ENCODE results near the gene ETF1.
A peak's percentile ranks its signal among the peaks of the same experiment; 100 is the strongest.

The ETF1 gene

GRCh38 chr5:138542180-138542955, 668 bp downstream of the ETF1 start:
- Histone ChIP-seq H3K4me3 (peak overlapping the region; percentile 97 to 100 (median 98)), H3K4me1 (peaks cover 49 to 66% (median 56%) of the 10 kb centered on the region in 10 experiments), H3K4me2 (peak overlapping the region; percentile 76 to 97 (median 88)), H3K9ac (peak overlapping the region; percentile 96 to 100 (median 99)), H3K9me3 (replicated peaks in 1 of 11) (no peaks in the 10 kb centered on the region), H3K27me3 (no peaks in the 10 kb centered on the region), H3K36me3 (peaks cover 13 to 45% (median 39%) of the 10 kb centered on the region in 11 experiments; a peak in 21 of 22 replicates), H4K20me1 (peaks cover 33 to 73% (median 61%) of the 10 kb centered on the region in 11 experiments; a peak in 21 of 22 replicates), H3K27ac (peak overlapping the region; percentile 95 to 100 (median 99))
- TF ChIP-seq Cebpa-rat (IDR thresholded peaks at IDR 0.05) = no peak

- no peaks in the 10 kb centered on the region for H3K27me3 ChIP-seq
- H3K4me3 ChIP-seq = peak overlapping the region; percentile 97 to 100 (median 98)
- H3K36me3 ChIP-seq = peaks cover 16 to 52% (median 46%) of the 10 kb centered on the region in 11 experiments; a peak in 21 of 22 replicates
- H3K9ac ChIP-seq = peak overlapping the region; percentile 96 to 100 (median 99)
- peak overlapping the region; percentile 95 to 100 (median 99) for H3K27ac ChIP-seq
- peak overlapping the region; percentile 76 to 97 (median 88) for H3K4me2 ChIP-seq
- no peaks in the 10 kb centered on the region for H3K9me3 ChIP-seq (replicated peaks in 1 of 11)
- H4K20me1 ChIP-seq = peaks cover 40 to 73% (median 64%) of the 10 kb centered on the region in 11 experiments
- no peak for TF ChIP-seq Cebpa-rat (IDR thresholded peaks at IDR 0.05)
- H3K4me1 ChIP-seq = peaks cover 48 to 66% (median 51%) of the 10 kb centered on the region in 10 experiments
Observed at GRCh38 chr5:138541511-138542179, 1.4 kb downstream of the ETF1 start.

GRCh38 chr5:138539791-138540190, 3.2 kb downstream of the ETF1 start:
- peak overlapping the region; percentile 76 to 97 (median 88); a peak in 20 of 22 replicates for H3K4me2 ChIP-seq
- peak overlapping the region in 2 of 10 experiments; percentile 98 to 99; a peak in 1 of 20 replicates for H3K4me3 ChIP-seq
- H3K27me3 ChIP-seq = no peaks in the 10 kb centered on the region
- TF ChIP-seq Cebpa-rat (IDR thresholded peaks at IDR 0.05) = no peak
- H3K9me3 ChIP-seq (replicated peaks in 1 of 11) = no peaks in the 10 kb centered on the region
- H3K4me1 ChIP-seq = peaks cover 29 to 50% (median 34%) of the 10 kb centered on the region in 10 experiments
- H3K9ac ChIP-seq = peak overlapping the region in 1 of 11 experiments; percentile 96; a peak in 1 of 22 replicates
- peaks cover 26 to 70% (median 62%) of the 10 kb centered on the region in 11 experiments for H3K36me3 ChIP-seq
- peaks cover 59 to 85% (median 78%) of the 10 kb centered on the region in 11 experiments for H4K20me1 ChIP-seq
- no peak overlapping the region for H3K27ac ChIP-seq

GRCh38 chr5:138538943-138539627, 4.0 kb downstream of the ETF1 start:
- H3K4me2 ChIP-seq = peak overlapping the region in 9 of 11 experiments; percentile 8 to 97 (median 88); a peak in 13 of 22 replicates
- H3K36me3 ChIP-seq = peaks cover 33 to 77% (median 69%) of the 10 kb centered on the region in 11 experiments
- no peaks in the 10 kb centered on the region for H3K27me3 ChIP-seq
- peak overlapping the region in 2 of 11 experiments; percentile 7 to 13; a peak in 1 of 22 replicates for H3K27ac ChIP-seq
- no peak overlapping the region for H3K4me3 ChIP-seq
- H3K9me3 ChIP-seq (replicated peaks in 1 of 11) = no peaks in the 10 kb centered on the region
- no peak for TF ChIP-seq Cebpa-rat (IDR thresholded peaks at IDR 0.05)
- no peak overlapping the region for H3K9ac ChIP-seq
- H4K20me1 ChIP-seq = peaks cover 66 to 87% (median 85%) of the 10 kb centered on the region in 11 experiments
- H3K4me1 ChIP-seq = peaks cover 22 to 45% (median 28%) of the 10 kb centered on the region in 10 experiments

- no peak for TF ChIP-seq Cebpa-rat (IDR thresholded peaks at IDR 0.05)
- Histone ChIP-seq H3K27ac (no peak overlapping the region), H4K20me1 (peaks cover 89 to 100% (median 100%) of the 10 kb centered on the region in 11 experiments), H3K9ac (0 out of 22 replicates have a peak overlapping the region, but pooled peaks of 1 of the 11 experiments have one; percentile 16), H3K4me1 (peaks cover 22 to 55% (median 28%) of the 10 kb centered on the region in 10 experiments), H3K9me3 (replicated peaks in 1 of 11) (no peaks in the 10 kb centered on the region), H3K36me3 (peaks cover 51 to 98% (median 92%) of the 10 kb centered on the region in 11 experiments), H3K4me2 (no peak overlapping the region; a peak in 1 of 22 replicates), H3K27me3 (no peaks in the 10 kb centered on the region), H3K4me3 (no peak overlapping the region)
Observed at GRCh38 chr5:138536665-138537315, 6.2 kb downstream of the ETF1 start.

- Histone ChIP-seq H3K4me3 (no peak overlapping the region), H3K9me3 (replicated peaks in 1 of 11) (no peaks in the 10 kb centered on the region), H3K4me1 (peaks cover 17 to 55% (median 22%) of the 10 kb centered on the region in 10 experiments), H3K36me3 (peaks cover 54 to 98% (median 93%) of the 10 kb centered on the region in 11 experiments), H3K4me2 (no peak overlapping the region; a peak in 1 of 22 replicates), H3K27ac (no peak overlapping the region), H3K9ac (peak overlapping the region in 2 of 11 experiments; percentile 16 to 37; a peak in 1 of 22 replicates), H3K27me3 (no peaks in the 10 kb centered on the region), H4K20me1 (peaks cover 94 to 100% (median 100%) of the 10 kb centered on the region in 11 experiments)
- no peak for TF ChIP-seq Cebpa-rat (IDR thresholded peaks at IDR 0.05)
Observed at GRCh38 chr5:138536215-138536614, 6.8 kb downstream of the ETF1 start.

GRCh38 chr5:138533973-138534941, 8.8 kb downstream of the ETF1 start:
- no peaks in the 10 kb centered on the region for H3K27me3 ChIP-seq
- no peak overlapping the region for H3K9ac ChIP-seq
- H3K4me3 ChIP-seq = no peak overlapping the region
- no peak overlapping the region for H3K4me2 ChIP-seq
- H3K36me3 ChIP-seq = peaks cover 53 to 98% (median 94%) of the 10 kb centered on the region in 11 experiments
- no peak overlapping the region for H3K27ac ChIP-seq
- H3K9me3 ChIP-seq (replicated peaks in 1 of 11) = no peaks in the 10 kb centered on the region
- peaks cover 97 to 100% (median 100%) of the 10 kb centered on the region in 11 experiments for H4K20me1 ChIP-seq
- peaks cover 4 to 55% (median 11%) of the 10 kb centered on the region in 10 experiments; a peak in 16 of 20 replicates for H3K4me1 ChIP-seq
- TF ChIP-seq Cebpa-rat (IDR thresholded peaks at IDR 0.05) = no peak

All from BLaER1 treated with 17β-estradiol and CSF1 and Interleukin-3, amounts not matched to agents 10 nM and 100 nM (cell line).